Adrenal gland (tissue), 5 donors: ENCODE data around the gene MRPL32.

Experiments used
- POLR2A ChIP-seq, 2 donors: fragments of 450-650 bp; IDR thresholded peaks; one replicate each; pipeline ENCODE4 v1.6.1; 2017; ENCODE audit warnings: antibody characterized with exemption in 2 of 2, mild to moderate bottlenecking in 2 of 2, moderate library complexity in 1 of 2
- TF ChIP-seq, protein P1 (sequence below), 6 experiments: fragments of 450-650 bp in 4 of 6; fragments of 200-600 bp in 2 of 6; sonication (generic) in 1 of 6; IDR thresholded peaks; 1 replicate in 5 of 6; 2 replicates in 1 of 6; pipeline versions ENCODE4 v1.5.1 to v1.8.0; 2016 to 2021; ENCODE audit warnings: antibody characterized with exemption in 6 of 6, mild to moderate bottlenecking in 2 of 6, moderate library complexity in 1 of 6
- donor health status: DM: no; HTN: no; CAD: no.

DNA sequence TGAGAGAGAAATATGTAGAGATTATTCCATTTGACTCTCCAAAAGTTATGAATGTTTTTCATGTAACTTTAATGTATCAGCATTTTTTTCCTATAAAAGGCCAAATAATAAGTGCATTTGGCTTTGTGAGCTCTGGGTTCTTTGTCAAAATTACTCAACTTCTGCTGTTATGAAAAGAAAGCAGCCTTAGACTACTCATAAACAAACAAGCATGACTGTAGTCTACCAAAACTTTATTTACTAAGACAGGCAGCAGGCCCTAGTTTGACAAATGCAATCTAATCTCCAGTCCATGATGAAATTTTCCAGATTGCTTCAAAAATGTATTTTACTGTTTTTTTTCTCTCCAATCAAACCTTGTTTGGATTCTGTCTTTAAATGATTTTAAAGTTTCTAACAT is 46.3 kb downstream of the MRPL32 start:
- TF ChIP-seq POLR2A (IDR thresholded peaks at IDR 0.05) = no peak
- TF ChIP-seq, protein P1, sequence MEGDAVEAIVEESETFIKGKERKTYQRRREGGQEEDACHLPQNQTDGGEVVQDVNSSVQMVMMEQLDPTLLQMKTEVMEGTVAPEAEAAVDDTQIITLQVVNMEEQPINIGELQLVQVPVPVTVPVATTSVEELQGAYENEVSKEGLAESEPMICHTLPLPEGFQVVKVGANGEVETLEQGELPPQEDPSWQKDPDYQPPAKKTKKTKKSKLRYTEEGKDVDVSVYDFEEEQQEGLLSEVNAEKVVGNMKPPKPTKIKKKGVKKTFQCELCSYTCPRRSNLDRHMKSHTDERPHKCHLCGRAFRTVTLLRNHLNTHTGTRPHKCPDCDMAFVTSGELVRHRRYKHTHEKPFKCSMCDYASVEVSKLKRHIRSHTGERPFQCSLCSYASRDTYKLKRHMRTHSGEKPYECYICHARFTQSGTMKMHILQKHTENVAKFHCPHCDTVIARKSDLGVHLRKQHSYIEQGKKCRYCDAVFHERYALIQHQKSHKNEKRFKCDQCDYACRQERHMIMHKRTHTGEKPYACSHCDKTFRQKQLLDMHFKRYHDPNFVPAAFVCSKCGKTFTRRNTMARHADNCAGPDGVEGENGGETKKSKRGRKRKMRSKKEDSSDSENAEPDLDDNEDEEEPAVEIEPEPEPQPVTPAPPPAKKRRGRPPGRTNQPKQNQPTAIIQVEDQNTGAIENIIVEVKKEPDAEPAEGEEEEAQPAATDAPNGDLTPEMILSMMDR (IDR thresholded peaks at IDR 0.05) = no peak
